ENCODE results near the gene OR6V1.

Gene OR6V1

GRCh38 chr7:143013893-143014292 lies 38.2 kb upstream of the OR6V1 start:
- no peak for TF ChIP-seq EP300 (IDR thresholded peaks at IDR 0.05; ENCODE audit: borderline replicate concordance)
- TF ChIP-seq YY1 (IDR thresholded peaks at IDR 0.05; ENCODE audit: low read depth), result no peak
- no peak for TF ChIP-seq CREB1 (IDR thresholded peaks at IDR 0.05; ENCODE audit: low read depth)
- no peak for TF ChIP-seq TEAD4 (IDR thresholded peaks at IDR 0.05)
- no peak for TF ChIP-seq NFIC (IDR thresholded peaks at IDR 0.05)

- TF ChIP-seq CEBPB (IDR thresholded peaks at IDR 0.05) (no peak), YY1 (IDR thresholded peaks at IDR 0.05; ENCODE audit: low read depth) (no peak), RAD21 (IDR thresholded peaks at IDR 0.05; ENCODE audit: low read depth) (no peak), USF1 (IDR thresholded peaks at IDR 0.05) (no peak), NFIC (IDR thresholded peaks at IDR 0.05) (no peak), ZBTB7A (IDR thresholded peaks at IDR 0.05; ENCODE audit: low read depth) (no peak), TAF1 (IDR thresholded peaks at IDR 0.05; ENCODE audit: low read depth) (no peak), EGR1 (IDR thresholded peaks at IDR 0.05) (no peak)
- TF ChIP-seq, protein P1, sequence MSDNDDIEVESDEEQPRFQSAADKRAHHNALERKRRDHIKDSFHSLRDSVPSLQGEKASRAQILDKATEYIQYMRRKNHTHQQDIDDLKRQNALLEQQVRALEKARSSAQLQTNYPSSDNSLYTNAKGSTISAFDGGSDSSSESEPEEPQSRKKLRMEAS (IDR thresholded peaks at IDR 0.05), result no peak
- TF ChIP-seq, protein P2, sequence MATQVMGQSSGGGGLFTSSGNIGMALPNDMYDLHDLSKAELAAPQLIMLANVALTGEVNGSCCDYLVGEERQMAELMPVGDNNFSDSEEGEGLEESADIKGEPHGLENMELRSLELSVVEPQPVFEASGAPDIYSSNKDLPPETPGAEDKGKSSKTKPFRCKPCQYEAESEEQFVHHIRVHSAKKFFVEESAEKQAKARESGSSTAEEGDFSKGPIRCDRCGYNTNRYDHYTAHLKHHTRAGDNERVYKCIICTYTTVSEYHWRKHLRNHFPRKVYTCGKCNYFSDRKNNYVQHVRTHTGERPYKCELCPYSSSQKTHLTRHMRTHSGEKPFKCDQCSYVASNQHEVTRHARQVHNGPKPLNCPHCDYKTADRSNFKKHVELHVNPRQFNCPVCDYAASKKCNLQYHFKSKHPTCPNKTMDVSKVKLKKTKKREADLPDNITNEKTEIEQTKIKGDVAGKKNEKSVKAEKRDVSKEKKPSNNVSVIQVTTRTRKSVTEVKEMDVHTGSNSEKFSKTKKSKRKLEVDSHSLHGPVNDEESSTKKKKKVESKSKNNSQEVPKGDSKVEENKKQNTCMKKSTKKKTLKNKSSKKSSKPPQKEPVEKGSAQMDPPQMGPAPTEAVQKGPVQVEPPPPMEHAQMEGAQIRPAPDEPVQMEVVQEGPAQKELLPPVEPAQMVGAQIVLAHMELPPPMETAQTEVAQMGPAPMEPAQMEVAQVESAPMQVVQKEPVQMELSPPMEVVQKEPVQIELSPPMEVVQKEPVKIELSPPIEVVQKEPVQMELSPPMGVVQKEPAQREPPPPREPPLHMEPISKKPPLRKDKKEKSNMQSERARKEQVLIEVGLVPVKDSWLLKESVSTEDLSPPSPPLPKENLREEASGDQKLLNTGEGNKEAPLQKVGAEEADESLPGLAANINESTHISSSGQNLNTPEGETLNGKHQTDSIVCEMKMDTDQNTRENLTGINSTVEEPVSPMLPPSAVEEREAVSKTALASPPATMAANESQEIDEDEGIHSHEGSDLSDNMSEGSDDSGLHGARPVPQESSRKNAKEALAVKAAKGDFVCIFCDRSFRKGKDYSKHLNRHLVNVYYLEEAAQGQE (IDR thresholded peaks at IDR 0.05; ENCODE audit: low read depth), result no peak
Observed at GRCh38 chr7:143015084-143015483, 37.1 kb upstream of the OR6V1 start.

- TF ChIP-seq EP300 (IDR thresholded peaks at IDR 0.05; ENCODE audit: borderline replicate concordance), result no peak
- no peak for TF ChIP-seq TAF1 (IDR thresholded peaks at IDR 0.05; ENCODE audit: low read depth)
- no peak for TF ChIP-seq CEBPB (IDR thresholded peaks at IDR 0.05)
- no peak for TF ChIP-seq RAD21 (IDR thresholded peaks at IDR 0.05; ENCODE audit: low read depth)
- no peak for TF ChIP-seq EGR1 (IDR thresholded peaks at IDR 0.05)
- no peak for TF ChIP-seq FOXM1 (IDR thresholded peaks at IDR 0.05; ENCODE audit: borderline replicate concordance, low read depth)
- TF ChIP-seq, protein P1 (IDR thresholded peaks at IDR 0.05), result no peak
- TF ChIP-seq CREB1 (IDR thresholded peaks at IDR 0.05; ENCODE audit: low read depth), result no peak
Observed at GRCh38 chr7:143015926-143016490, 36.1 kb upstream of the OR6V1 start.

DNA sequence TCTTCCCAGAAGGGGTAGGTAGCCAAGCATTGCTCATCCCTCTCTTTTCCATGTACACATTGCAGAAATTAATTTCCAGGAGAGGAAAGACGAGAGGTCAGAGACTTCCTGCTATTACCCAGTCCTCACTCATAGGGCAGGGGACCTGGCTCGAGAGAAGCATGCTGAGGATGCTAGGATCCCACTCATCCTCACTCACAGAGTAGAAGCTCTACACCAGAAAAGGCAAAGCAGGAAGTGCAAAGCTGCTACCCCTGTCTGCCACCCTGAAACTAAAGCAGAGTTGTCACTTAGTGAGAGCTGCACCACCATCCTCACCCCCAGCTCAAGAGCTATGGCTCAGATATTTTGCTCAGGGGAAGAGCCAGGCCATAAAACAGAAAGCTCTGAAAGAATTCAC lies 35.1 kb upstream of the OR6V1 start:
- TF ChIP-seq CREB1 (IDR thresholded peaks at IDR 0.05; ENCODE audit: low read depth), result no peak

DNA sequence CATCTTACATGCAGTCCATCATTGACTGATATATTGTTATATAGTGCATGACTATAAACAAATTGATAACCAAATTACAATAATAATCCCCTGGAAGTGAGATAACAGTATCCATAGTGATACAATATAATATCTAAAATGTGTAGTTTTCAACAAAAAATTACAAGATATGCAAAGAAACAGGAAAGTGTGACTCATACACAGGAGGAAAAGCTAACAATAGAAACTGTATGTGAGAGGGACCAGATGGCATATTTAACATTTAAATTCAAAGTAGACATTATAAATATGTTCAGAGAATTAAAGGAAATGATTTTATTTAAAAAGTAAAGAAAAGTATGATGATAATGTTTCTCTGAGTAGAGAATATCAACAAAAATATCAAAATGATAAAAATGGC lies 33.2 kb upstream of the OR6V1 start:
- TF ChIP-seq, protein P2 (IDR thresholded peaks at IDR 0.05; ENCODE audit: low read depth), result no peak
- TF ChIP-seq TAF1 (IDR thresholded peaks at IDR 0.05; ENCODE audit: low read depth) (no peak), TEAD4 (IDR thresholded peaks at IDR 0.05) (no peak), CREB1 (IDR thresholded peaks at IDR 0.05; ENCODE audit: low read depth) (no peak), NFIC (IDR thresholded peaks at IDR 0.05) (no peak), CEBPB (IDR thresholded peaks at IDR 0.05) (no peak), YY1 (IDR thresholded peaks at IDR 0.05; ENCODE audit: low read depth) (no peak), ZBTB7A (IDR thresholded peaks at IDR 0.05; ENCODE audit: low read depth) (no peak)
- TF ChIP-seq, protein P1 (IDR thresholded peaks at IDR 0.05), result no peak

GRCh38 chr7:143023047-143023446 lies 29.1 kb upstream of the OR6V1 start:
- TF ChIP-seq YY1 (IDR thresholded peaks at IDR 0.05; ENCODE audit: low read depth) (no peak), NFIC (IDR thresholded peaks at IDR 0.05) (no peak), RAD21 (IDR thresholded peaks at IDR 0.05; ENCODE audit: low read depth) (no peak), CEBPB (IDR thresholded peaks at IDR 0.05) (no peak)
- TF ChIP-seq, protein P2 (IDR thresholded peaks at IDR 0.05; ENCODE audit: low read depth), result no peak

Data from Ishikawa (cell line).